HepG2 (cell line): Measurements from ENCODE around the gene CUL4B. TPM values are rescaled to one million over a fixed set of nuclear protein-coding genes. Genes with fewer than 3 reads are reported as not detected.
A peak's percentile ranks its signal among the peaks of the same experiment; 100 is the strongest.

ENCODE experiments used
- AKAP8 ChIP-seq: sonication (generic); formaldehyde crosslinking; IDR thresholded peaks from 2 replicates; pipeline ENCODE4 v1.5.1; 2020; ENCODE audit warnings: mild to moderate bottlenecking, missing genetic modification reagents
- ASH2L ChIP-seq: fragments of 300-600, 200-600 bp; sonication (generic); IDR thresholded peaks from 2 replicates; pipeline ENCODE4 v1.7.0; 2017; ENCODE audit warnings: low read depth, mild to moderate bottlenecking, moderate library complexity, mixed read lengths, low read length; ENCODE audit not compliant: insufficient read length
- ATAD3A ChIP-seq: sonication (generic); formaldehyde crosslinking; IDR thresholded peaks from 2 replicates; pipeline ENCODE4 v1.4.0; 2020; ENCODE audit warnings: missing genetic modification reagents
- BRD4 ChIP-seq: sonication (generic); formaldehyde crosslinking; IDR thresholded peaks from 2 replicates; pipeline ENCODE4 v1.4.0; 2020; ENCODE audit warnings: missing genetic modification reagents
- BRF2 ChIP-seq: sonication (generic); formaldehyde crosslinking; IDR thresholded peaks from 2 replicates; pipeline ENCODE4 v1.8.1; 2022; ENCODE audit warnings: mild to moderate bottlenecking, missing genetic modification reagents
- EP300 ChIP-seq, 3 experiments: sonication (generic) in 1 of 3; formaldehyde crosslinking in 1 of 3; IDR thresholded peaks; 2 replicates each; pipeline versions ENCODE4 v1.5.1 to v1.6.1; 2011 to 2020; ENCODE audit warnings: low read depth in 2 of 3, low read length in 2 of 3, borderline replicate concordance in 1 of 3, improper control_type of control experiment in 1 of 3, mild to moderate bottlenecking in 1 of 3, missing genetic modification reagents in 1 of 3, moderate library complexity in 1 of 3
- FOXO1 ChIP-seq: sonication (generic); formaldehyde crosslinking; IDR thresholded peaks from 2 replicates; pipeline ENCODE4 v1.4.0; 2020; ENCODE audit warnings: missing genetic modification reagents
- HNRNPK ChIP-seq: fragments of 200-400 bp; formaldehyde crosslinking; IDR thresholded peaks from 2 replicates; pipeline ENCODE4 v1.6.1; 2018; ENCODE audit warnings: low read length, low read depth, moderate library complexity, mild to moderate bottlenecking; ENCODE audit not compliant: poor library complexity, severe bottlenecking
- HOXA7 ChIP-seq: sonication (generic); formaldehyde crosslinking; IDR thresholded peaks from 2 replicates; pipeline ENCODE4 v1.8.1; 2022; ENCODE audit warnings: mild to moderate bottlenecking, missing genetic modification reagents, moderate library complexity
- PAX8 ChIP-seq: sonication (generic); formaldehyde crosslinking; IDR thresholded peaks from 2 replicates; pipeline ENCODE4 v1.8.0; 2022; ENCODE audit warnings: mild to moderate bottlenecking, missing genetic modification reagents, borderline replicate concordance
- PAXIP1 ChIP-seq: sonication (generic); formaldehyde crosslinking; conservative IDR thresholded peaks from 2 replicates; pipeline ENCODE4 v1.4.0; 2020; ENCODE audit warnings: mild to moderate bottlenecking, missing genetic modification reagents, moderate library complexity
- PRMT3 ChIP-seq: sonication (generic); formaldehyde crosslinking; IDR thresholded peaks from 2 replicates; pipeline ENCODE4 v1.8.1; 2022; ENCODE audit warnings: low read depth, mild to moderate bottlenecking, moderate library complexity, missing genetic modification reagents, borderline replicate concordance
- PTBP1 ChIP-seq: fragments of 200-400 bp; formaldehyde crosslinking; IDR thresholded peaks from 2 replicates; pipeline ENCODE4 v1.6.1; 2018; ENCODE audit warnings: low read length, low read depth; ENCODE audit not compliant: poor library complexity, severe bottlenecking
- SOX6 ChIP-seq, 2 experiments: fragments of 450-650 bp in 1 of 2; sonication (generic) in 1 of 2; formaldehyde crosslinking in 1 of 2; IDR thresholded peaks; 2 replicates each; pipeline versions ENCODE4 v1.4.0 to v1.6.1; 2017 to 2020; ENCODE audit warnings: antibody characterized with exemption in 1 of 2, mild to moderate bottlenecking in 1 of 2, missing genetic modification reagents in 1 of 2
- THYN1 ChIP-seq: sonication (generic); formaldehyde crosslinking; IDR thresholded peaks from 2 replicates; pipeline ENCODE4 v1.8.1; 2023; ENCODE audit warnings: low read depth, mild to moderate bottlenecking, moderate library complexity, missing genetic modification reagents, borderline replicate concordance
- TSC22D2 ChIP-seq: sonication (generic); formaldehyde crosslinking; IDR thresholded peaks from 2 replicates; pipeline ENCODE4 v1.5.1; 2020; ENCODE audit warnings: missing genetic modification reagents, mild to moderate bottlenecking, borderline replicate concordance
- ZBTB37 ChIP-seq: sonication (generic); formaldehyde crosslinking; IDR thresholded peaks from 2 replicates; pipeline ENCODE4 v1.4.0; 2020; ENCODE audit warnings: mild to moderate bottlenecking, missing genetic modification reagents
- ZMAT5 ChIP-seq: sonication (generic); formaldehyde crosslinking; IDR thresholded peaks from 2 replicates; pipeline ENCODE4 v1.5.0; 2020; ENCODE audit warnings: mild to moderate bottlenecking, low read depth, missing genetic modification reagents, borderline replicate concordance
- ZNF20 ChIP-seq: sonication (generic); formaldehyde crosslinking; IDR thresholded peaks from 2 replicates; pipeline ENCODE4 v1.4.0; 2020; ENCODE audit warnings: mild to moderate bottlenecking, moderate library complexity, missing genetic modification reagents
- ZNF468 ChIP-seq: sonication (generic); formaldehyde crosslinking; IDR thresholded peaks from 2 replicates; pipeline ENCODE4 v1.8.0; 2022; ENCODE audit warnings: mild to moderate bottlenecking, moderate library complexity, missing genetic modification reagents
- ZNF605 ChIP-seq: sonication (generic); formaldehyde crosslinking; IDR thresholded peaks from 2 replicates; pipeline ENCODE4 v1.8.0; 2022; ENCODE audit warnings: mild to moderate bottlenecking, missing genetic modification reagents
- polyA plus RNA-seq, 8 experiments: library from polyadenylated mRNA; depleted of rRNA in 3 of 8; stranded (reverse) in 7 of 8; unstranded in 1 of 8; fragments of >200 nt; fragmentation: Illumina TruSeq in 4 of 8; extraction: Trizol in 4 of 8; gene quantifications; 2 replicates each; pipeline versions ENCODE4 v1.2.1 to v1.2.3, GENCODE V29; 2011 to 2016; ENCODE audit warnings: low read depth in 4 of 8, missing spikeins in 1 of 8, mixed read lengths in 1 of 8; ENCODE audit not compliant: insufficient read depth in 1 of 8
- total RNA-seq, 5 experiments: library from RNA; depleted of rRNA; stranded (reverse); fragments of >200 nt; fragmentation: Illumina TruSeq; extraction: Trizol; gene quantifications; 2 replicates each; pipeline ENCODE4 v1.2.3, GENCODE V29; 2016; ENCODE audit warnings: low read depth in 1 of 5

CUL4B gene
- total and polyA plus RNA-seq, 2 of the 13 experiments (the other 11 are each of a cell fraction or from before 2014, with no cell fraction given): 21.6 to 28.5 TPM

GRCh38 chrX:120485638-120486520 is 74.9 kb downstream of the CUL4B start (continued):
- peak; percentile 67 for TF ChIP-seq PAXIP1 (CRISPR knock-in tag)
- TF ChIP-seq ZNF20: no peak
- TF ChIP-seq ATAD3A (CRISPR knock-in tag): no peak
- no peak for TF ChIP-seq PAX8 (CRISPR knock-in tag)
- no peak for TF ChIP-seq AKAP8 (CRISPR knock-in tag)
- no peak for TF ChIP-seq HOXA7 (CRISPR knock-in tag)
- TF ChIP-seq ZBTB37 (CRISPR knock-in tag): peak; percentile 87
- TF ChIP-seq PTBP1: no peak
- TF ChIP-seq THYN1 (CRISPR knock-in tag): no peak
- TF ChIP-seq PRMT3: no peak
- TF ChIP-seq ASH2L: peak; percentile 45
- no peak for TF ChIP-seq SOX6 (IDR thresholded peaks at IDR 0.05)
- peak; percentile 93 for TF ChIP-seq SOX6 (CRISPR knock-in tag; IDR thresholded peaks at IDR 0.05)
- no peak for TF ChIP-seq BRD4
- TF ChIP-seq ZMAT5 (CRISPR knock-in tag): no peak
- no peak for TF ChIP-seq TSC22D2 (CRISPR knock-in tag)
- TF ChIP-seq ZNF468: no peak
- peak; percentile 71 for TF ChIP-seq BRF2 (CRISPR knock-in tag)
- 0 out of 2 replicates have a peak, but pooled peaks have one; percentile 24 for TF ChIP-seq ZNF605 (CRISPR knock-in tag)
- TF ChIP-seq EP300 (IDR thresholded peaks at IDR 0.05; ENCODE audit: low read depth in 2 of 2, low read length in 2 of 2): peak in 1 of 2 experiments; percentile 44; a peak in 1 of 4 replicates
- no peak; the same call in 1 of the 2 replicates for TF ChIP-seq EP300 (CRISPR knock-in tag; IDR thresholded peaks at IDR 0.05; ENCODE audit: borderline replicate concordance)
- no peak for TF ChIP-seq HNRNPK
- TF ChIP-seq FOXO1: no peak
